BJ (cell line): ENCODE measurements around the gene SEL1L. TPM values are rescaled to one million over a fixed set of nuclear protein-coding genes. Genes with fewer than 3 reads are reported as not detected.

ENCODE experiments used
- CTCF ChIA-PET: fragments of 350-600 bp; formaldehyde crosslinking; extraction: SDS; loops from one replicate; lab custom pipeline; 2021; ENCODE audit warnings: antibody characterized with exemption, inconsistent platforms; lab: Yijun Ruan, JAX
- POLR2A ChIA-PET: fragments of 300-600 bp; sonication (Branson Sonifier 250); formaldehyde crosslinking; extraction: SDS; loops from one replicate; lab custom pipeline; 2021; ENCODE audit warnings: antibody characterized with exemption; lab: Charles Lee
- DNase-seq: peaks from one replicate; pipeline ENCODE4 v3.0.0-alpha.2; 2011; ENCODE audit warnings: low read depth
- H3K27me3 ChIP-seq: 2 replicates; pipeline ENCODE4 v1.6.0; 2011; ENCODE audit warnings: low read length; ENCODE audit not compliant: control insufficient read depth, insufficient read depth
- H3K36me3 ChIP-seq: 2 replicates; pipeline ENCODE4 v1.5.1; 2011; ENCODE audit warnings: low read length; ENCODE audit not compliant: control insufficient read depth, insufficient read depth
- H3K4me3 ChIP-seq: 2 replicates; pipeline ENCODE4 v1.5.1; 2011; ENCODE audit warnings: low read depth, mild to moderate bottlenecking, control low read depth, low read length
- polyA minus RNA-seq: library from RNA; depleted of rRNA, polyadenylated mRNA; stranded (reverse); fragments of >200 nt; gene quantifications from 2 replicates; pipeline ENCODE4 v1.2.3, GENCODE V29; 2011; rRNA and poly(A)+ RNA removed
- polyA plus RNA-seq: library from polyadenylated mRNA; depleted of rRNA; stranded (reverse); fragments of >200 nt; gene quantifications from 2 replicates; pipeline ENCODE4 v1.2.3, GENCODE V29; 2011; rRNA removed
- TF ChIP-seq, protein P1 (sequence below): IDR thresholded peaks from 2 replicates; pipeline ENCODE4 v1.5.1; 2011; ENCODE audit warnings: low read depth, mild to moderate bottlenecking, control low read depth, inconsistent platforms, low read length, moderate library complexity; ENCODE audit not compliant: insufficient read depth

SEL1L gene
- polyA plus RNA-seq (21.7 and 35.5 TPM in 2 replicates), polyA minus RNA-seq (21.8 and 26.0 TPM in 2 replicates)

DNA sequence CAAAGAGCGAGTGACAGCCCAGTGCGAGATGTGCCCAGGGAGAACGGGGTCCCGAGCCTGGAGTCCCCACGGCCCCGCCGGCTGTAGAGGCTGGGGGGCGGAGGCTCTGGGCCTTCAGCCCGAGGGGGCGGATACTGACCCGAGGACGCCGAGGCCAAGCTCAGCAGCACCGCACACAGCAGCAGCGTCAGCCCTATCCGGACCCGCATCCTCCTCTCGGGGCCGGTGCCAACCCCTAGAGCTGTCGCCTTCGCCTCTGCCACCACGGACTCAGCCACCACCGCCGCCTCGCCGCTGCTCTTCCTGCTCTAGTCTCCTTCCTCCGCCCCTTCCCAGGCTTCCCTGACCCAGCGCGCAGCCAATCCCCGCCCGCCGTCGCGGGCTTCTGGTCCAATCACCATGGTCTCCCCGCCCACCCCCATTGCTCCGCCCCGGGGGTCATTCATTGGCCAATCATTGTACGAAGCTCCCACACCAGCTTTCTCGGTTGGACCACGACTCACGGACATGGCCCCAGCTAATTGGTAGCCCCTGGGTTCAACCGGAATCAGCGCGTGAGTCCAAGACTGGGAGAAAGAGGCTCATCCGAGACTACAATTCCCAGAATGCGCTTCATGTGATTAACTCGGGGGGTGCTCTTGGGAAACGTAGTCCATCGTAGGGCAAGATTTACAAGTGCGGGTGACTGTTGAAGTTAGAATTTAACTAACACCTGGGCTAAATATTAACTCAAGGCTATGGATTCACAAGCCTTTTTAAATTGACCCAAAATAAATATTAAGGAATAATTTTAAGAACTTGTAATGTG is at the start of gene SEL1L:
SEL1L (minus strand) TSS at position 318 of the 808 bp plus-strand sequence; CDS start at position 209, 109 bp downstream.
- H3K36me3 ChIP-seq: no peaks in the 10 kb centered on the region
- ChIA-PET POLR2A (interaction anchor here (0.6 to 0.7 kb wide), 2 partner anchors 16 to 1914 kb away, joined by 3 read pairs; no protein-coding TSS in a partner anchor), CTCF (no interaction called here)
- DNase-seq: peak; percentile 99
- no peaks in the 10 kb centered on the region for H3K27me3 ChIP-seq
- H3K4me3 ChIP-seq: peak within 1 kb of the TSS; percentile 80
- TF ChIP-seq, protein P1, sequence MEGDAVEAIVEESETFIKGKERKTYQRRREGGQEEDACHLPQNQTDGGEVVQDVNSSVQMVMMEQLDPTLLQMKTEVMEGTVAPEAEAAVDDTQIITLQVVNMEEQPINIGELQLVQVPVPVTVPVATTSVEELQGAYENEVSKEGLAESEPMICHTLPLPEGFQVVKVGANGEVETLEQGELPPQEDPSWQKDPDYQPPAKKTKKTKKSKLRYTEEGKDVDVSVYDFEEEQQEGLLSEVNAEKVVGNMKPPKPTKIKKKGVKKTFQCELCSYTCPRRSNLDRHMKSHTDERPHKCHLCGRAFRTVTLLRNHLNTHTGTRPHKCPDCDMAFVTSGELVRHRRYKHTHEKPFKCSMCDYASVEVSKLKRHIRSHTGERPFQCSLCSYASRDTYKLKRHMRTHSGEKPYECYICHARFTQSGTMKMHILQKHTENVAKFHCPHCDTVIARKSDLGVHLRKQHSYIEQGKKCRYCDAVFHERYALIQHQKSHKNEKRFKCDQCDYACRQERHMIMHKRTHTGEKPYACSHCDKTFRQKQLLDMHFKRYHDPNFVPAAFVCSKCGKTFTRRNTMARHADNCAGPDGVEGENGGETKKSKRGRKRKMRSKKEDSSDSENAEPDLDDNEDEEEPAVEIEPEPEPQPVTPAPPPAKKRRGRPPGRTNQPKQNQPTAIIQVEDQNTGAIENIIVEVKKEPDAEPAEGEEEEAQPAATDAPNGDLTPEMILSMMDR: no peak

DNA sequence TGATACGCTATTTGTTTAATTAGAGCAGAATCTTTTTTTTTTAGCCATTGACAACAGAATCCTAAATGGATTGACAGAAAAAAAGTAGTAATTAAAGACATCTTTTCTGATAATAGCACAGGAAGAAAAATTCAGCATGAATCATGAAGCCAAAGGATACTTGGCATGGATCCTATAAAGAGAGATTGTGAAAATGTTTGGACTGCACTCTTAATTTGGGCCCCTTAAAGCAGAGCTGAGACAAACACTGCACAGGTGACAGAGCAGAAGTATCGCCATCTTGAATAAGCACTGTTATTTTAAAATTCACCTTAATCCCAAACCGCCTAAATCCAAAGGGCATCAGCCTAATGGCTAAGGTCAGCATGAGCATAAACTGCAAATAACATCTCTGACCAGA is 48.8 kb upstream of the SEL1L start:
- no peak overlapping the region for H3K4me3 ChIP-seq
- TF ChIP-seq, protein P1: no peak
- no peak for DNase-seq
- CTCF ChIA-PET: no interaction called here
- no peaks in the 10 kb centered on the region for H3K27me3 ChIP-seq
- H3K36me3 ChIP-seq: no peaks in the 10 kb centered on the region
- POLR2A ChIA-PET: no interaction called here

DNA sequence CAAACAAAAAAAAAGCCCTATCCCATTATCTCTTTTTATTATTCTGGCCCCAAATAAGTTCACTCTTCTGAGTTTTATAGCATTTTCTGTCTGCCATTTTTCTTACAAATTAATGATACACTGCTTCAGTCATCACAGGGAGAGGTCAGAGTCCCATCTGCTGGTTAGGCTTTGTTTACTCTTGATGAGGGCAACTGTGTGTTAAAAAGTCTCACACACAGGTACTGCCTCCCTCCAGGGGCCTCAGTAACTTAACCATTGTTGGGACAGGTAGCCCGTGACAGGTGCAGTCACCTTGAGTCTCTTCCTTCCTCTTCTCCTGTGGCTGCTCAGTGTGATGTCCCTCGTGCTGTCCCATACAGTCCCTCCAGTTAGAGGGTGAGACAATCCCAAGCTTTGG is 45.5 kb upstream of the SEL1L start:
- CTCF ChIA-PET: no interaction called here

DNA sequence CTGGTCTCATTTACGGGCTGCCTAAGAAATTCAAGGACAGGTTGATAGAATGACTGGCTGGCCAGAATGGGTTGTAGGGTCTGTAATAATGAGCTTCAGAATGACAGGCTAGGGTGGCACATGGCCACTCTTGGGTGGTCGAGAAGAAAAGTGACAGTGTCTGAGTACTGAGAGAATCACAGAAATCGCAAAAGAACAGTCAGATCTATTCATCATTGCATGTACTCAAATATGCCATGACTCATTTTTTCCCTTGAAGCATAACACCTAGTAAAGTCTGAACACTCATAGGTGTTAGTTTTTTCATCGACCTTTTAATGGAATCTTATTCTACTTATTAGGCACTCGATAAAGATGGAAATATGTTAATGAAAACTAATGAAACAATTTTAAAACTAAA is 37.8 kb upstream of the SEL1L start:
- ChIA-PET POLR2A (no interaction called here), CTCF (no interaction called here)
- Histone ChIP-seq H3K27me3 (no peaks in the 10 kb centered on the region), H3K36me3 (no peaks in the 10 kb centered on the region), H3K4me3 (no peak overlapping the region)
- no peak for DNase-seq
- TF ChIP-seq, protein P1: no peak

More for the DNA sequence above, 45.5 kb upstream of the SEL1L start:
- POLR2A ChIA-PET: no interaction called here
- Histone ChIP-seq H3K27me3 (no peaks in the 10 kb centered on the region), H3K4me3 (no peak overlapping the region), H3K36me3 (no peaks in the 10 kb centered on the region)
- no peak for DNase-seq
- TF ChIP-seq, protein P1: no peak

DNA sequence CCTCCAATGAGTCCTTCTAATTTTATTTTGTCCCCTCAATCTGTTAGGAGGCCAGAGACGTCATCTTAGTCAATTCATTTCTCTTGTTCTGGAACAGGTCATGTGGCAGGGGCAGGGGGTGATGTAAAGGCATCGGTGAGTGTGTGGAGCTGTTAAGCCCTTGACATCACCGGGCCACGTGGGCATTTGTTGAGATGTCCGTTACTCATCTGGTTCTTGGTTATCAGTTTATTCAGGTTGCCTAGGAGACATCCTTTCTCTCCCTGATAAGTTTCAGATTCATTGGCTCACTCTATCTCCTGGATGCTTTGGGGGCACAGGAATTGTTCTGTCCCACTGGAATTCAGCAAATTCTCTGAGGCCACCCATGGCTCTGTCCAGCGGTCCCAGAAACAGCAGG is 33.6 kb upstream of the SEL1L start:
- H3K27me3 ChIP-seq: no peaks in the 10 kb centered on the region
- ChIA-PET POLR2A (no interaction called here), CTCF (no interaction called here)
- no peak for DNase-seq
- no peaks in the 10 kb centered on the region for H3K36me3 ChIP-seq
- TF ChIP-seq, protein P1: no peak
- no peak overlapping the region for H3K4me3 ChIP-seq
